GOT3 (cell line): Measurements from ENCODE around the gene SHANK3.
"Not testable (repeated sequence)": the region's sequence is repeated elsewhere in the genome, so short reads cannot be mapped to it uniquely, and the experiment has no call there.

Experiments
- DNase-seq: peaks from one replicate; lab custom pipeline; 2025; ENCODE audit warnings: mixed read lengths; lab: John Stamatoyannopoulos, UW

Gene SHANK3

GRCh38 chr22:50672471-50673230 is at the start of gene SHANK3:
TSS of gene SHANK3 (plus strand) at chr22:50672823.
- DNase-seq, result no peak

GRCh38 chr22:50624347-50625130 is 48.1 kb upstream of the SHANK3 start:
- no peak for DNase-seq

- DNase-seq, result no peak
These were observed 47.5 kb upstream of the SHANK3 start for GRCh38 chr22:50625131-50625567.

GRCh38 chr22:50625568-50626313 is 46.9 kb upstream of the SHANK3 start:
- no peak for DNase-seq

GRCh38 chr22:50626314-50626849 is 46.2 kb upstream of the SHANK3 start:
- DNase-seq, result no peak

- DNase-seq, result no peak
These were observed 45.6 kb upstream of the SHANK3 start for GRCh38 chr22:50626850-50627641.

- peak; percentile 34 for DNase-seq
These were observed 44.7 kb upstream of the SHANK3 start, which contains the start of gene ARSA for GRCh38 chr22:50627642-50628542. TSS of gene ARSA (minus strand) at chr22:50628152. CDS start at chr22:50627779, 373 bp downstream.

- DNase-seq, result no peak
These were observed 44.0 kb upstream of the SHANK3 start for GRCh38 chr22:50628543-50629134.

- DNase-seq, result no peak
These were observed 42.2 kb upstream of the SHANK3 start for GRCh38 chr22:50630376-50630775.

GRCh38 chr22:50633086-50633485 is 39.5 kb upstream of the SHANK3 start:
- no peak for DNase-seq

GRCh38 chr22:50633771-50634170 is 38.9 kb upstream of the SHANK3 start:
- no peak for DNase-seq

- DNase-seq, result no peak
These were observed 37.0 kb upstream of the SHANK3 start for GRCh38 chr22:50635591-50635990.

GRCh38 chr22:50640296-50640695 is 32.3 kb upstream of the SHANK3 start:
- DNase-seq, result not testable (repeated sequence)

- no peak for DNase-seq
These were observed 31.6 kb upstream of the SHANK3 start for GRCh38 chr22:50640857-50641647.

GRCh38 chr22:50641696-50642607 is 30.7 kb upstream of the SHANK3 start:
- DNase-seq, result no peak

GRCh38 chr22:50643021-50643820 is 29.4 kb upstream of the SHANK3 start:
- not testable (repeated sequence) for DNase-seq

GRCh38 chr22:50643821-50644101 is 28.9 kb upstream of the SHANK3 start:
- not testable (repeated sequence) for DNase-seq
